Uterus (tissue), 4 donors: Measurements from ENCODE around the gene LIF. TPM values are rescaled to one million over a fixed set of nuclear protein-coding genes. Genes with fewer than 3 reads are reported as not detected.
"Not testable (repeated sequence)": the region's sequence is repeated elsewhere in the genome, so short reads cannot be mapped to it uniquely, and the experiment has no call there.

ENCODE experiments used
- DNase-seq, 2 donors: peaks; one replicate each; pipeline ENCODE4 v3.0.0-alpha.2; 2019 to 2020
- H3K27ac ChIP-seq, 2 donors: fragments of 200-600 bp; sonication (generic); 1 replicate in 1 of 2; 2 replicates in 1 of 2; pipeline ENCODE4 v1.5.1; 2016 to 2018
- H3K27me3 ChIP-seq, 2 donors: fragments of 200-600 bp; sonication (generic); one replicate each; pipeline ENCODE4 v1.5.1; 2018 to 2019; ENCODE audit warnings: control low read depth in 1 of 2
- H3K36me3 ChIP-seq, 2 donors: fragments of 200-600 bp; sonication (generic); one replicate each; pipeline ENCODE4 v1.5.1; 2019; ENCODE audit warnings: control low read depth in 1 of 2
- H3K4me1 ChIP-seq, 2 donors: fragments of 200-600 bp; sonication (generic); one replicate each; pipeline ENCODE4 v1.5.1; 2018 to 2019; ENCODE audit warnings: control low read depth in 1 of 2
- H3K4me3 ChIP-seq, 2 donors: fragments of 200-600 bp; sonication (generic); 1 replicate in 1 of 2; 2 replicates in 1 of 2; pipeline ENCODE4 v1.5.1; 2018 to 2019; ENCODE audit warnings: mild to moderate bottlenecking in 1 of 2
- H3K9me3 ChIP-seq, 2 donors: fragments of 200-600 bp; sonication (generic); one replicate each; pipeline ENCODE4 v1.5.1; 2019; ENCODE audit warnings: control low read depth in 1 of 2
- CTCF ChIP-seq, 4 experiments: fragments of 200-600 bp in 2 of 4; fragments of 450-650 bp in 2 of 4; sonication (generic) in 2 of 4; IDR thresholded peaks; one replicate each; pipeline ENCODE4 v1.5.1; 2016 to 2019; ENCODE audit warnings: antibody characterized with exemption in 4 of 4, mild to moderate bottlenecking in 2 of 4, moderate library complexity in 1 of 4
- POLR2A ChIP-seq, 2 donors: fragments of 450-650 bp; IDR thresholded peaks; one replicate each; pipeline ENCODE4 v1.6.1; 2016; ENCODE audit warnings: antibody characterized with exemption in 2 of 2, mild to moderate bottlenecking in 1 of 2, moderate library complexity in 1 of 2
- intact Hi-C: fragments of 100-400 bp; cut with DNase I; formaldehyde crosslinking; loops from one replicate; pipeline ENCODE4 v1.15.1; 2023; ENCODE audit warnings: low total_unique reads
- total RNA-seq, 4 donors: library from RNA; depleted of rRNA in 3 of 4; stranded (reverse); fragments of >200 nt in 3 of 4; gene quantifications; one replicate each; pipeline versions ENCODE4 v1.1.0 to v1.2.4, GENCODE V29; 2014 to 2023
- donor health status: DM: yes; HTN: yes; CAD: no.

LIF gene
- total RNA-seq, 4 donors from 2014 or later = under 0.01 to 3.0 (median 1.5) TPM; not detected in 1

- peak; percentile 48 to 71 for DNase-seq
- no peaks in the 10 kb centered on the region for H3K36me3 ChIP-seq
- intact Hi-C loops = no loop called here
These were observed 7.7 kb downstream of the LIF start for GRCh38 chr22:30238661-30239487.

GRCh38 chr22:30238136-30238535, 8.4 kb downstream of the LIF start:
- TF ChIP-seq CTCF (IDR thresholded peaks at IDR 0.05) (no peak), POLR2A (IDR thresholded peaks at IDR 0.05) (no peak)
- Histone ChIP-seq H3K4me1 (no peaks in the 10 kb centered on the region), H3K27me3 (no peaks in the 10 kb centered on the region), H3K4me3 (no peak overlapping the region), H3K27ac (peak overlapping the region in 1 of 2 donors; percentile 24), H3K9me3 (no peaks in the 10 kb centered on the region), H3K36me3 (no peaks in the 10 kb centered on the region)
- intact Hi-C loops = no loop called here
- DNase-seq = no peak

More at GRCh38 chr22:30238661-30239487, 7.7 kb downstream of the LIF start:
- H3K27me3 ChIP-seq = no peaks in the 10 kb centered on the region
- H3K4me1 ChIP-seq = no peaks in the 10 kb centered on the region
- TF ChIP-seq POLR2A (IDR thresholded peaks at IDR 0.05) = no peak
- no peak for TF ChIP-seq CTCF (IDR thresholded peaks at IDR 0.05)
- peak overlapping the region in 1 of 2 donors; percentile 24 for H3K27ac ChIP-seq
- no peaks in the 10 kb centered on the region for H3K9me3 ChIP-seq
- no peak overlapping the region for H3K4me3 ChIP-seq

GRCh38 chr22:30236875-30237274, 9.7 kb downstream of the LIF start:
- Histone ChIP-seq H3K36me3 (no peaks in the 10 kb centered on the region), H3K4me1 (no peaks in the 10 kb centered on the region), H3K4me3 (no peak overlapping the region), H3K27ac (no peak overlapping the region), H3K27me3 (no peaks in the 10 kb centered on the region), H3K9me3 (no peaks in the 10 kb centered on the region)
- intact Hi-C loops = no loop called here
- no peak for TF ChIP-seq POLR2A (IDR thresholded peaks at IDR 0.05)
- TF ChIP-seq CTCF (IDR thresholded peaks at IDR 0.05) = no peak
- no peak for DNase-seq

- Histone ChIP-seq H3K27ac (no peak overlapping the region), H3K27me3 (no peaks in the 10 kb centered on the region), H3K9me3 (no peaks in the 10 kb centered on the region), H3K4me1 (no peaks in the 10 kb centered on the region), H3K36me3 (no peaks in the 10 kb centered on the region), H3K4me3 (no peak overlapping the region)
- DNase-seq = no peak
- no peak for TF ChIP-seq CTCF (IDR thresholded peaks at IDR 0.05)
- no peak for TF ChIP-seq POLR2A (IDR thresholded peaks at IDR 0.05)
- intact Hi-C loops = no loop called here
These were observed 10.8 kb downstream of the LIF start for GRCh38 chr22:30235687-30236170.

GRCh38 chr22:30234786-30235470, 11.6 kb downstream of the LIF start:
- TF ChIP-seq CTCF (IDR thresholded peaks at IDR 0.05) (no peak), POLR2A (IDR thresholded peaks at IDR 0.05) (no peak)
- DNase-seq = no peak
- Histone ChIP-seq H3K27me3 (no peaks in the 10 kb centered on the region), H3K4me1 (no peaks in the 10 kb centered on the region), H3K4me3 (no peak overlapping the region), H3K9me3 (no peaks in the 10 kb centered on the region), H3K27ac (no peak overlapping the region), H3K36me3 (no peaks in the 10 kb centered on the region)
- intact Hi-C loops = no loop called here

GRCh38 chr22:30234325-30234724, 12.2 kb downstream of the LIF start:
- intact Hi-C loops, H3K36me3 ChIP-seq, DNase-seq, H3K4me3 ChIP-seq, H3K27me3 ChIP-seq, H3K27ac ChIP-seq, H3K4me1 ChIP-seq, H3K9me3 ChIP-seq: not testable (repeated sequence)
